ENCODE measurements around the gene WAPL. TPM values are rescaled to one million over a fixed set of nuclear protein-coding genes. Genes with fewer than 3 reads are reported as not detected.
"Not testable (repeated sequence)": the region's sequence is repeated elsewhere in the genome, so short reads cannot be mapped to it uniquely, and the experiment has no call there.

The WAPL gene
- total RNA-seq, 1 donor = 40.2 TPM

GRCh38 chr10:86389441-86390193 is 132.0 kb downstream of the WAPL start:
- peak overlapping the region; percentile 50 for H3K4me2 ChIP-seq (ENCODE audit: insufficient read depth, low read length)

DNA sequence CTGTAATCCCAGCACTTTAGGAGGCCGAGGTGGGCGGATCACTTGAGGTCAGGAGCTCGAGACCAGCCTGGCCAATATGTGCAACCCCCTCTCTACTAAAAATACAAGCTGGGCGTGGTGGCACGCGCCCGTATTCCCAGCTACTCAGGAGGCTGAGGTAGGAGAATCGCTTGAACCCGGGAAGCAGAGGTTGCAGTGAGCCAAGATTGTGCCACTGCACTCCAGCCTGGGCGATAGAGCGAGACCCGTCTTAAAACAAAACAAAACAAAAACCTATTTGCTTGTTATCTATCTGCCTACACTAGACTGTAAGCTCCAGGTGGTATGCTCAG is 132.5 kb downstream of the WAPL start:
- DNase-seq (ENCODE audit: insufficient read length, low spot score, missing footprints); H3K27ac ChIP-seq (ENCODE audit: low read depth, low read length); H4K20me1 ChIP-seq (ENCODE audit: insufficient read depth, low read length); H3K9me3 ChIP-seq (ENCODE audit: low read depth, low read length); H3K4me1 ChIP-seq (ENCODE audit: insufficient read depth, low read length); H3K79me2 ChIP-seq (ENCODE audit: insufficient read depth, low read length); H3K36me3 ChIP-seq (ENCODE audit: insufficient read depth, low read length): not testable (repeated sequence)
- Histone ChIP-seq H3K27me3 (ENCODE audit: insufficient read depth, low read length) (peaks cover 28% of the 10 kb centered on the region), H3K4me2 (ENCODE audit: insufficient read depth, low read length) (peak overlapping the region; percentile 50), H3K4me3 (ENCODE audit: insufficient read depth, low read length) (peak overlapping the region; percentile 39), H2AFZ (ENCODE audit: low read length) (peak overlapping the region; percentile 46)

More at GRCh38 chr10:86389441-86390193, 132.0 kb downstream of the WAPL start:
- H3K4me1 ChIP-seq (ENCODE audit: insufficient read depth, low read length) = no peaks in the 10 kb centered on the region
- peak overlapping the region; percentile 39 for H3K4me3 ChIP-seq (ENCODE audit: insufficient read depth, low read length)
- H3K27me3 ChIP-seq (ENCODE audit: insufficient read depth, low read length) = peaks cover 28% of the 10 kb centered on the region
- no peaks in the 10 kb centered on the region for H3K79me2 ChIP-seq (ENCODE audit: insufficient read depth, low read length)
- DNase-seq (ENCODE audit: insufficient read length, low spot score, missing footprints) = peak; percentile 86
- H4K20me1 ChIP-seq (ENCODE audit: insufficient read depth, low read length) = no peaks in the 10 kb centered on the region
- TF ChIP-seq, protein P1, sequence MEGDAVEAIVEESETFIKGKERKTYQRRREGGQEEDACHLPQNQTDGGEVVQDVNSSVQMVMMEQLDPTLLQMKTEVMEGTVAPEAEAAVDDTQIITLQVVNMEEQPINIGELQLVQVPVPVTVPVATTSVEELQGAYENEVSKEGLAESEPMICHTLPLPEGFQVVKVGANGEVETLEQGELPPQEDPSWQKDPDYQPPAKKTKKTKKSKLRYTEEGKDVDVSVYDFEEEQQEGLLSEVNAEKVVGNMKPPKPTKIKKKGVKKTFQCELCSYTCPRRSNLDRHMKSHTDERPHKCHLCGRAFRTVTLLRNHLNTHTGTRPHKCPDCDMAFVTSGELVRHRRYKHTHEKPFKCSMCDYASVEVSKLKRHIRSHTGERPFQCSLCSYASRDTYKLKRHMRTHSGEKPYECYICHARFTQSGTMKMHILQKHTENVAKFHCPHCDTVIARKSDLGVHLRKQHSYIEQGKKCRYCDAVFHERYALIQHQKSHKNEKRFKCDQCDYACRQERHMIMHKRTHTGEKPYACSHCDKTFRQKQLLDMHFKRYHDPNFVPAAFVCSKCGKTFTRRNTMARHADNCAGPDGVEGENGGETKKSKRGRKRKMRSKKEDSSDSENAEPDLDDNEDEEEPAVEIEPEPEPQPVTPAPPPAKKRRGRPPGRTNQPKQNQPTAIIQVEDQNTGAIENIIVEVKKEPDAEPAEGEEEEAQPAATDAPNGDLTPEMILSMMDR (IDR thresholded peaks at IDR 0.05; ENCODE audit: extremely low read depth, low read depth, low read length) = no peak
- H3K27ac ChIP-seq (ENCODE audit: low read depth, low read length) = no peak overlapping the region
- peak overlapping the region; percentile 46 for H2AFZ ChIP-seq (ENCODE audit: low read length)
- no peaks in the 10 kb centered on the region for H3K9me3 ChIP-seq (ENCODE audit: low read depth, low read length)
- H3K36me3 ChIP-seq (ENCODE audit: insufficient read depth, low read length) = no peaks in the 10 kb centered on the region

- H3K27me3 ChIP-seq (ENCODE audit: insufficient read depth, low read length) = peaks cover 28% of the 10 kb centered on the region
- H3K36me3 ChIP-seq (ENCODE audit: insufficient read depth, low read length) = no peaks in the 10 kb centered on the region
- H4K20me1 ChIP-seq (ENCODE audit: insufficient read depth, low read length) = no peaks in the 10 kb centered on the region
- no peaks in the 10 kb centered on the region for H3K9me3 ChIP-seq (ENCODE audit: low read depth, low read length)
- H3K4me3 ChIP-seq (ENCODE audit: insufficient read depth, low read length) = no peak overlapping the region
- H3K4me2 ChIP-seq (ENCODE audit: insufficient read depth, low read length) = no peak overlapping the region
- TF ChIP-seq, protein P1 (IDR thresholded peaks at IDR 0.05; ENCODE audit: extremely low read depth, low read depth, low read length) = no peak
- no peaks in the 10 kb centered on the region for H3K4me1 ChIP-seq (ENCODE audit: insufficient read depth, low read length)
- DNase-seq (ENCODE audit: insufficient read length, low spot score, missing footprints) = no peak
- H2AFZ ChIP-seq (ENCODE audit: low read length) = no peak overlapping the region
- no peaks in the 10 kb centered on the region for H3K79me2 ChIP-seq (ENCODE audit: insufficient read depth, low read length)
- H3K27ac ChIP-seq (ENCODE audit: low read depth, low read length) = no peak overlapping the region
These were observed 133.4 kb downstream of the WAPL start for GRCh38 chr10:86388119-86388704.

- TF ChIP-seq, protein P1 (IDR thresholded peaks at IDR 0.05; ENCODE audit: extremely low read depth, low read depth, low read length) = no peak
- Histone ChIP-seq H3K79me2 (ENCODE audit: insufficient read depth, low read length) (no peaks in the 10 kb centered on the region), H3K36me3 (ENCODE audit: insufficient read depth, low read length) (no peaks in the 10 kb centered on the region), H3K4me3 (ENCODE audit: insufficient read depth, low read length) (no peak overlapping the region), H3K4me2 (ENCODE audit: insufficient read depth, low read length) (no peak overlapping the region), H4K20me1 (ENCODE audit: insufficient read depth, low read length) (no peaks in the 10 kb centered on the region), H3K4me1 (ENCODE audit: insufficient read depth, low read length) (no peaks in the 10 kb centered on the region), H3K9me3 (ENCODE audit: low read depth, low read length) (no peaks in the 10 kb centered on the region), H3K27ac (ENCODE audit: low read depth, low read length) (no peak overlapping the region), H2AFZ (ENCODE audit: low read length) (no peak overlapping the region), H3K27me3 (ENCODE audit: insufficient read depth, low read length) (peaks cover 28% of the 10 kb centered on the region)
- DNase-seq (ENCODE audit: insufficient read length, low spot score, missing footprints) = no peak
These were observed 134.3 kb downstream of the WAPL start for GRCh38 chr10:86387178-86387794.
